ENCODE results near the gene MACROH2A1.

MACROH2A1 gene

DNA sequence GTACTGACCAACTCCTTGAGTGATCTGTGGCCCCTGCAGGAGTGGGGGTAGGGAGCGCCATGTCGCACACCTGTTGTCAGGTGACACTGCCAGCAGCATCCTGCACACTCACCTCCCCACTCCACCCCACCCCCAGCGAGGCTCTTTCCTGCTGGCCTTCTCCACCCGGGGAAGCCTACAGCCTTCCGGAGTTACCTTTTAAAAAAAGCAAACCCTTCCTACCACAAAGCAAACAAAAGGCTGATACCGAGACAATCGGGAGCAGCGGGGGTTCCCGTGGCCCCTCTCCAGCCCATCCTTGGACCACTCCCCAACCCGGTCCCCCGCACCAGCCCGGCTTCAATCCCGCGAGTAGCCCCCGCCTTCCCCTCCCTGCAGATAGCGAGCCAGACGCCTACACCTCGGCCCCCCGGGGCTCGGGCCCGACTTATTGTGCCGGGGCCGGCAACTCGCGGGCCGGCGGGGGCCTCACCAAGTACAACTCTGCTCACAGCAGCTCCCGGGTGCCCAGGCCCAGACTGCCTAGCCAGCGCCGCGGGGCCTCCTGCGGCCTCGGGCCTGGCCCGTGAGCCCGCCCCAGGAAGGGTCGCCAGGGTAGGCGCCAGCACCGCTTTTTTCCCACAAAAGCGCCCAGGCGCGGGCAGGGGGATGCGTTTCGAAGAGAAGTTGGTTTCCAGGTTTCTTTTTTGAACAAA is 724 bp downstream of the MACROH2A1 start:
- DNase-seq (ENCODE audit: low read depth): no peak
- TF ChIP-seq, protein P1, sequence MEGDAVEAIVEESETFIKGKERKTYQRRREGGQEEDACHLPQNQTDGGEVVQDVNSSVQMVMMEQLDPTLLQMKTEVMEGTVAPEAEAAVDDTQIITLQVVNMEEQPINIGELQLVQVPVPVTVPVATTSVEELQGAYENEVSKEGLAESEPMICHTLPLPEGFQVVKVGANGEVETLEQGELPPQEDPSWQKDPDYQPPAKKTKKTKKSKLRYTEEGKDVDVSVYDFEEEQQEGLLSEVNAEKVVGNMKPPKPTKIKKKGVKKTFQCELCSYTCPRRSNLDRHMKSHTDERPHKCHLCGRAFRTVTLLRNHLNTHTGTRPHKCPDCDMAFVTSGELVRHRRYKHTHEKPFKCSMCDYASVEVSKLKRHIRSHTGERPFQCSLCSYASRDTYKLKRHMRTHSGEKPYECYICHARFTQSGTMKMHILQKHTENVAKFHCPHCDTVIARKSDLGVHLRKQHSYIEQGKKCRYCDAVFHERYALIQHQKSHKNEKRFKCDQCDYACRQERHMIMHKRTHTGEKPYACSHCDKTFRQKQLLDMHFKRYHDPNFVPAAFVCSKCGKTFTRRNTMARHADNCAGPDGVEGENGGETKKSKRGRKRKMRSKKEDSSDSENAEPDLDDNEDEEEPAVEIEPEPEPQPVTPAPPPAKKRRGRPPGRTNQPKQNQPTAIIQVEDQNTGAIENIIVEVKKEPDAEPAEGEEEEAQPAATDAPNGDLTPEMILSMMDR (IDR thresholded peaks at IDR 0.05; ENCODE audit: control insufficient read depth, insufficient read depth, low read depth, low read length, missing control alignments): no peak

DNA sequence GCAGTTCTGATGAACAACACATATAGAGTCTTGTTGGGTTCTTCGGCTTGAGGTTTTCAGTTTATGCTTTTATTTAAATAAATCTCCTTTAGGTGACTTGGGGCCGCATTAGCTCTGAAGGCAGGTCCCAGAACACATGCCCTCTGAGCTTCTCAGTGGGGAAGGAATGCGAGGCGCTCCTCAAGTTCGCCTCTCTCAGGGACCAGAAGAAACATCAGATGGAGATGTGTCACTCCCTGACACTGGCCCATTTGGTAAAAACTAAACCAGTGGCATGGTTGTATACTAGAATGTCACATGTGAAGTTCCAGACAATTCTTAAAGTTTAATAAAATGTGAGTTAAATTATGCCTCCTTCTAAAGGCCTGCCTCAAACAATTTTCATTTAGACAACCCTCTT is 1.9 kb downstream of the MACROH2A1 start:
- no peak overlapping the region for H3K4me3 ChIP-seq (ENCODE audit: control insufficient read depth, low read depth, low read length)
- DNase-seq (ENCODE audit: low read depth): no peak
- TF ChIP-seq, protein P1 (IDR thresholded peaks at IDR 0.05; ENCODE audit: control insufficient read depth, insufficient read depth, low read depth, low read length, missing control alignments): no peak

More for the DNA sequence above, 724 bp downstream of the MACROH2A1 start:
- H3K4me3 ChIP-seq (ENCODE audit: control insufficient read depth, low read depth, low read length): peak overlapping the region; percentile 77

DNA sequence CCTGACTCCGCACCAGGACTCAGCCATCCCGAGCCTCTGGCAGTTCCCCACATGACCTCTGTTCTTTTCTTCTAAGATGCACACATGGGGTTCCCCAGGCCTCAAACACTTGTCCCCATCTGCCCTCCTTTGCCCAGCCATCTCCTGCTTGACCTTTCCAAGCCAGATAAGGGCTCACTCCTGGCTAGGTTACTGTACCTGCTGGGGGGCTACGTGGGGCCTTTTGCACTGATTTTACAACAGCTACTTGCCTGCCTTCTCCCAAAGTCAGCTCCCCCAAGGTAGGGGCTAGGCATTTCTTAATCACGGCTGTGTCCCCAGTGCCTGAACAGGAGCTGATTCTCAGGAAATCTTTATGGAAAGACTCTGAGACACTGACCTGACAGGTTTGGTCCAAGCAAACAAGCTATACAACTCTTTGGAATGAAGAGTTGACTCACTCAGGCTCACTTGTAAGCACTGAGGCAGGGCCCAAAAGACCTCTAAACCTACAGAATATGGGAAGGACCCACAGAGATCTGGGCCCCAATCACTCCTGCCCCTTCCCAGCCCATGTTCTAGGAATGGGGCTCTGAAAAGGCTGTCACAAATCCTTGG is 2.5 kb downstream of the MACROH2A1 start:
- H3K4me3 ChIP-seq (ENCODE audit: control insufficient read depth, low read depth, low read length): no peak overlapping the region
- TF ChIP-seq, protein P1 (IDR thresholded peaks at IDR 0.05; ENCODE audit: control insufficient read depth, insufficient read depth, low read depth, low read length, missing control alignments): no peak
- DNase-seq (ENCODE audit: low read depth): no peak

DNA sequence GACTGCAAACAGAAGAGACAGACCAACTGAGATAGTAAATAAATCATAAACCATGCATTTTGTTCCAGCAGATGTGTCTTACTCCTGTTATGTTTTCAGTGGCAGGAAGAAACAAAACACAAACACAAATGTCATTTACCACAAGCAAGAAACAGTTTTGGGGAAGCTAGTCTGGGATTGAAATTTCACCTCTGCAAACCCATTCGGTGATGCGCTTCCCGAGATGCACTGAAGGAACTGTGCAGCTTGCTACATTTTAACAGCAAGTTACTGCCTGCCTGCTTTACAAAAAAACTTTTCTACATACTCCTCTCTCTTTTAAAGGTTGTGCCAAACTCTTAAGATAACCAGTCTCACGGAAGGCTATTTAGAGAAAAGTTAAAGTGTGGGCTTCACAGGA is 3.2 kb downstream of the MACROH2A1 start:
- H3K4me3 ChIP-seq (ENCODE audit: control insufficient read depth, low read depth, low read length): no peak overlapping the region
- TF ChIP-seq, protein P1 (IDR thresholded peaks at IDR 0.05; ENCODE audit: control insufficient read depth, insufficient read depth, low read depth, low read length, missing control alignments): no peak
- DNase-seq (ENCODE audit: low read depth): no peak

DNA sequence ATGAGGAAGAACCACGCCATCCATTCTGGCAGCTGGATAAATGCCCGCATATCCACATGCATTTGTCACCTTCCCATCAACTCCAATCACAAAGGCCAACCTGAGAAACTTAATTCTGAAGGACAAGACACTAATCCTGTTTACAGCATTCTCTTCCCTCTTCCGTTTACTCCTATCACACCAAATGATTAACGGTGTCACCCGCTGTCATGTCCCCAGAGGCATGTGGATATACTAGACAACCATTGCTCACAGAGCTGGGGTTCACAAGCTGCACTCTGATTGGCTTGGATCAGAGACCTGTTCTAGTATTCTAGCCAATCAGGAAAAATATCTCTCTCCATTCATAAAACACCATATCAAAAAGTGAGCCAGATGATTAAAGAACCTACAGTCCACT is 3.6 kb downstream of the MACROH2A1 start:
- TF ChIP-seq, protein P1 (IDR thresholded peaks at IDR 0.05; ENCODE audit: control insufficient read depth, insufficient read depth, low read depth, low read length, missing control alignments): no peak
- H3K4me3 ChIP-seq (ENCODE audit: control insufficient read depth, low read depth, low read length): no peak overlapping the region
- no peak for DNase-seq (ENCODE audit: low read depth)

DNA sequence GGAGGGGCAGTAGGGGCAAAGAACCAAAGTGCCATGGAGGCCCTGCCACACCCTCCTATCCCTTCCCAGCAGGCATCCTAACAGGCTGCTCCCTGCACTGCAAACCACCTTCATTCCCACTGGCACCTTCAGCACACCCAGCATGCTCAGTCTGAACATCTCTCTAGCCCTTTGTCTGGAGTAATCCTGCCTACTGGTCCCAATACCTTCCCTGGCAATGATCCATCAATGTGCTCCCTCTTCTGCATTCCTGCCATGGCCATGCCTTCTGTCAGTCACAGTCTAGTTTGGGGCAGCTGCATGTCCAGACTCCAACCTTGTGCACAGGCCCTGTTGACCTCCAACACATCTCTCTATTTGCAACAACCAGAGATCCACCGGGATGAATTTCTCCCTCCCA is 4.9 kb downstream of the MACROH2A1 start:
- H3K4me3 ChIP-seq (ENCODE audit: control insufficient read depth, low read depth, low read length): no peak overlapping the region
- DNase-seq (ENCODE audit: low read depth): no peak
- TF ChIP-seq, protein P1 (IDR thresholded peaks at IDR 0.05; ENCODE audit: control insufficient read depth, insufficient read depth, low read depth, low read length, missing control alignments): no peak

All from AG09309 (cell line).